ENCODE data around the gene GPR34. TPM values are rescaled to one million over a fixed set of nuclear protein-coding genes. Genes with fewer than 3 reads are reported as not detected.

The GPR34 gene
- total and polyA plus RNA-seq, 2 of the 13 experiments (the other 11 are each of a cell fraction or from before 2014, with no cell fraction given): not detected

DNA sequence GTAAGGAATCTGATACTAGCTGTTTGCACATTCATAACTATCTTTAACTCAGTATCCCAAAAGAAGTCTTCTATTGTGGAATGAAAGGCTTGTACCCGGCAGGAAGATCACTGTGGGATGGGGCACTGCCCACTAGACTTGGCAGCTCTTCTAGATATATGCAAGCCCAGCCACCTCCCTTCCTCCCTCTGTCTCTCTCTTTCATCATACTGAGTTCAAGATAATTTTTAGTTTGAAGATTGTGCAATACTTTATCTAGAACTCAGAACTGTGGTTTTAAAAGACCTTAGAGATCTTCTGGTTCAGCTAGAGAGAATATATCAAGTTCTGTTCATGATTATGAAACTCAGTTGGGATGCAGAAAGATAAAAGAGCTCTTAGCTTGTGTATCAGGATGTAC, 22.5 kb upstream of the GPR34 start:
- WGBS (ENCODE audit: low lambda C conversion rate): 86% methylated on average over 1 of the region's 1 CpG
- FAIRE-seq: no peak
- Histone ChIP-seq H3K9ac (ENCODE audit: insufficient read depth, low read depth, low read length) (no peak overlapping the region), H4K20me1 (ENCODE audit: insufficient read depth, low read length) (no peaks in the 10 kb centered on the region), H3K4me3 (replicated peaks in 1 of 3; ENCODE audit: insufficient read depth in 1 of 3, low read depth in 2 of 3, low read length in 3 of 3) (no peak overlapping the region), H3K27ac (ENCODE audit: extremely low read length, insufficient read depth, low read length) (no peak overlapping the region), H3K4me2 (ENCODE audit: low read depth, low read length) (no peak overlapping the region), H3K27me3 (ENCODE audit: control insufficient read depth in 1 of 2, insufficient read depth in 2 of 2, low read length in 2 of 2) (no peaks in the 10 kb centered on the region), H2AFZ (ENCODE audit: low read length) (no peak overlapping the region), H3K36me3 (replicated peaks in 1 of 2; ENCODE audit: control insufficient read depth in 1 of 2, insufficient read depth in 2 of 2, low read length in 2 of 2) (no peaks in the 10 kb centered on the region), H3K4me1 (ENCODE audit: insufficient read depth, low read length) (no peaks in the 10 kb centered on the region), H3K9me3 (ENCODE audit: low read length) (no peaks in the 10 kb centered on the region), H3K79me2 (ENCODE audit: insufficient read depth, low read length) (no peaks in the 10 kb centered on the region)
- CTCF ChIA-PET (ENCODE audit: low intra/inter-chr PET ratio, low total read pairs): no interaction called here
- BruUV-seq (replicated peaks): no TSS peak
- no peak for DNase-seq (ENCODE audit: low spot score)
- intact Hi-C loops (cut with micrococcal nuclease; ENCODE audit: unreplicated experiment): no loop called here
- POLR2A ChIA-PET: no interaction called here
- TF ChIP-seq HDAC6 (IDR thresholded peaks at IDR 0.05; ENCODE audit: low read depth, low read length) (no peak), TEAD2 (CRISPR knock-in tag; IDR thresholded peaks at IDR 0.05) (no peak), CEBPB (IDR thresholded peaks at IDR 0.05; ENCODE audit: borderline replicate concordance, low read depth, low read length) (peak; percentile 74; the same call in 1 of the 2 replicates)
- TF ChIP-seq, protein P1, sequence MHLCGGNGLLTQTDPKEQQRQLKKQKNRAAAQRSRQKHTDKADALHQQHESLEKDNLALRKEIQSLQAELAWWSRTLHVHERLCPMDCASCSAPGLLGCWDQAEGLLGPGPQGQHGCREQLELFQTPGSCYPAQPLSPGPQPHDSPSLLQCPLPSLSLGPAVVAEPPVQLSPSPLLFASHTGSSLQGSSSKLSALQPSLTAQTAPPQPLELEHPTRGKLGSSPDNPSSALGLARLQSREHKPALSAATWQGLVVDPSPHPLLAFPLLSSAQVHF (CRISPR knock-in tag; IDR thresholded peaks at IDR 0.05): no peak
- no peak for ATAC-seq
- in situ Hi-C loops (cut with HindIII; ENCODE audit: extremely low pct_ligation_motif_present, low pct_unique_long_range_greater_than_20kb): no loop called here

DNA sequence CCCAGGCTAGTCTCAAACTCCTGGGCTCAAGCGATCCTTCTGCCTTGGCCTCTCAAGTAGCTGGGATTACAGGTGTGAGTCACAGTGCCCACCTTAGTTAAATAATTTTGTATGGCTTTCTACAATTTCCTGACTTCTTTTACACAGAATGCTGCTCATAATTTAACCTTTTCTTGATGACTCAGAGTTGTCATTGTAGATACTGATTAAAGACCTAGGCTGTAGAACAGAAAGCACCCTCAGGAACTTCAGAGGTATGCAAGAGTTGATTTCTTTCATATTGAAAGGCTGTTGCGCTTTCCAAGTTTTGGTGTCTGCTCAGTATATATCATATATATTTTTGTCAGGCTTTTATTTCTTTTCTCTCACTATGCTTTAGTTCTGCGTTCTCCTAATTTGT, 21.1 kb upstream of the GPR34 start:
- FAIRE-seq (no peak), DNase-seq (ENCODE audit: low spot score) (no peak)
- WGBS (ENCODE audit: low lambda C conversion rate): 96% methylated on average over 3 of the region's 3 CpGs

More for the DNA sequence above, 21.1 kb upstream of the GPR34 start:
- H3K4me1 ChIP-seq (ENCODE audit: insufficient read depth, low read length): no peaks in the 10 kb centered on the region
- no peak overlapping the region for H2AFZ ChIP-seq (ENCODE audit: low read length)
- ATAC-seq: no peak
- no peak overlapping the region for H3K4me3 ChIP-seq (replicated peaks in 1 of 3; ENCODE audit: insufficient read depth in 1 of 3, low read depth in 2 of 3, low read length in 3 of 3)
- intact Hi-C loops (cut with micrococcal nuclease; ENCODE audit: unreplicated experiment): no loop called here
- H3K27me3 ChIP-seq (ENCODE audit: control insufficient read depth in 1 of 2, insufficient read depth in 2 of 2, low read length in 2 of 2): no peaks in the 10 kb centered on the region
- BruUV-seq (replicated peaks): no TSS peak
- H3K36me3 ChIP-seq (replicated peaks in 1 of 2; ENCODE audit: control insufficient read depth in 1 of 2, insufficient read depth in 2 of 2, low read length in 2 of 2): no peaks in the 10 kb centered on the region
- H3K4me2 ChIP-seq (ENCODE audit: low read depth, low read length): no peak overlapping the region
- ChIA-PET CTCF (ENCODE audit: low intra/inter-chr PET ratio, low total read pairs) (no interaction called here), POLR2A (no interaction called here)
- H3K79me2 ChIP-seq (ENCODE audit: insufficient read depth, low read length): no peaks in the 10 kb centered on the region
- H3K9me3 ChIP-seq (ENCODE audit: low read length): no peaks in the 10 kb centered on the region
- H4K20me1 ChIP-seq (ENCODE audit: insufficient read depth, low read length): no peaks in the 10 kb centered on the region
- in situ Hi-C loops (cut with HindIII; ENCODE audit: extremely low pct_ligation_motif_present, low pct_unique_long_range_greater_than_20kb): no loop called here
- no peak for TF ChIP-seq GZF1 (CRISPR knock-in tag; IDR thresholded peaks at IDR 0.05)
- TF ChIP-seq HDAC1 (CRISPR knock-in tag; IDR thresholded peaks at IDR 0.05): no peak
- TF ChIP-seq IKZF4 (CRISPR knock-in tag; IDR thresholded peaks at IDR 0.05; ENCODE audit: borderline replicate concordance, low read depth, not compliant biosample characterization): no peak
- no peak for TF ChIP-seq ZNF816 (CRISPR knock-in tag; IDR thresholded peaks at IDR 0.05; ENCODE audit: borderline replicate concordance)
- no peak for TF ChIP-seq AHR (CRISPR knock-in tag; IDR thresholded peaks at IDR 0.05)
- no peak for TF ChIP-seq GMEB2 (CRISPR knock-in tag; IDR thresholded peaks at IDR 0.05; ENCODE audit: low read depth)
- TF ChIP-seq HNRNPH1 (optimal IDR thresholded peaks at IDR 0.05; ENCODE audit: low read depth, low read length): no peak
- no peak for TF ChIP-seq CSRNP2 (CRISPR knock-in tag; conservative IDR thresholded peaks at IDR 0.05; ENCODE audit: low read depth)
- no peak for TF ChIP-seq CBX1 (IDR thresholded peaks at IDR 0.05; ENCODE audit: low read depth)
- no peak overlapping the region for H3K9ac ChIP-seq (ENCODE audit: insufficient read depth, low read depth, low read length)
- H3K27ac ChIP-seq (ENCODE audit: extremely low read length, insufficient read depth, low read length): no peak overlapping the region

Measured in HepG2 (cell line).